Lung (tissue), 12 donors: ENCODE results near the gene TPRN. TPM values are rescaled to one million over a fixed set of nuclear protein-coding genes. Genes with fewer than 3 reads are reported as not detected.

Source experiments
- ATAC-seq: fragments of 200-7000 bp; cut with Tn5 transposase; one replicate; pipeline ENCODE4 v1.9.1; 2020; ENCODE audit warnings: moderate number of reproducible peaks; ENCODE audit not compliant: insufficient read depth, low FRiP score
- DNase-seq, 3 donors: peaks; one replicate each; pipeline ENCODE4 v3.0.0-alpha.2; 2013 to 2017
- H3K27ac ChIP-seq, 2 donors: one replicate each; pipeline ENCODE4 v1.5.1; 2013; ENCODE audit warnings: mild to moderate bottlenecking in 2 of 2, moderate library complexity in 2 of 2, control low read depth in 1 of 2, inconsistent platforms in 1 of 2, low read depth in 1 of 2, low read length in 1 of 2
- H3K27me3 ChIP-seq, 3 donors: one replicate each; pipeline ENCODE4 v1.5.1; 2013; ENCODE audit warnings: low read length in 2 of 3; ENCODE audit not compliant: control insufficient read depth in 3 of 3, insufficient read depth in 3 of 3
- H3K36me3 ChIP-seq, 4 donors: one replicate each; pipeline ENCODE4 v1.5.1; 2013; ENCODE audit warnings: low read length in 4 of 4, mild to moderate bottlenecking in 1 of 4, moderate library complexity in 1 of 4; ENCODE audit not compliant: control insufficient read depth in 4 of 4, insufficient read depth in 4 of 4
- H3K4me1 ChIP-seq, 5 donors: one replicate each; pipeline ENCODE4 v1.5.1; 2013; ENCODE audit warnings: low read length in 5 of 5, mild to moderate bottlenecking in 2 of 5, moderate library complexity in 1 of 5; ENCODE audit not compliant: control insufficient read depth in 5 of 5, insufficient read depth in 5 of 5
- H3K4me3 ChIP-seq: one replicate; pipeline ENCODE4 v1.5.1; 2013; ENCODE audit warnings: mild to moderate bottlenecking, control low read depth, moderate library complexity
- H3K9ac ChIP-seq, 2 donors: one replicate each; pipeline ENCODE4 v1.5.1; 2013; ENCODE audit warnings: low read length in 2 of 2, control low read depth in 1 of 2; ENCODE audit not compliant: insufficient read depth in 1 of 2
- H3K9me3 ChIP-seq, 4 donors: one replicate each; pipeline ENCODE4 v1.5.1; 2013; ENCODE audit warnings: low read length in 3 of 4, mild to moderate bottlenecking in 1 of 4, moderate library complexity in 1 of 4; ENCODE audit not compliant: control insufficient read depth in 4 of 4, insufficient read depth in 3 of 4
- WGBS, 2 donors: extraction: QIAGEN DNeasy Blood & Tissue Kit; methylation state at CpG; one replicate each; pipeline ENCODE4 v1.1.7; 2013; 5-methylcytosine and 5-hydroxymethylcytosine counted together
- polyA plus RNA-seq, 2 donors: library from polyadenylated mRNA; stranded (reverse); fragments of 200-250 nt; gene quantifications; one replicate each; pipeline ENCODE4 v1.2.1, GENCODE V29; 2013
- total RNA-seq, 2 donors: library from RNA; depleted of rRNA in 1 of 2; stranded (reverse); fragments of >200 nt in 1 of 2; gene quantifications; one replicate each; pipeline ENCODE4 v1.2.1, GENCODE V29; 2014 to 2021
- TF ChIP-seq, protein P1 (sequence below): IDR thresholded peaks from 2 replicates; pipeline ENCODE4 v1.5.1; 2012; ENCODE audit warnings: mild to moderate bottlenecking; ENCODE audit errors: control extremely low read depth, extremely low read depth
- donor health status: control.
- donor health status: control.
- donor health status: Bipolar disorder and iron deficiency.
- donor health status: healthy.
- donor health status: DM: yes; HTN: yes; CAD: no.

TPRN gene
- total and polyA plus RNA-seq, 4 donors: 8.9 to 30.6 (median 15.5) TPM

DNA sequence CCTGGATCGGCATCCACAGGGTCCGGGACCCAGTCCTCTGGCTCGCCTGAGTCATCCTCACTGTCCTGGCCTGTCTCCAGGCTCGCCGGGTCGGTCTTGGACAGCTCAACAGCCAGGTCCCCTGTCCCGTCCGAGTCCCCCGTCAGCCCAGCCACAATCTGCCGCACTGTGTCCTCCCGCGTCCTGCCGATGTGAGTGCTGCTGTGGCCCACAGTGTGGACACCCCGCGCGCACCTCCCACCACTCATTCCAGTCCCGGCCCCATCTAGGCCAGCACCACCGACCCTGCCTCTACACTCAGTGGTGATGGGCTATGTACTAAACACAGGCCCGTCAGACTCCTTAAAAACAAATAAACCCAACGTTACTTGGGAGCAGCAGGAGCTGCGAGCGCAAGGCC, 18.9 kb downstream of the TPRN start:
- 96 to 97% methylated on average over 19 to 22 of the region's 22 CpGs for WGBS, 2 donors
- peaks cover 0 to 12% (median 2%) of the 10 kb centered on the region in 5 donors for H3K4me1 ChIP-seq
- H3K4me3 ChIP-seq: no peak overlapping the region
- no peak overlapping the region for H3K27ac ChIP-seq
- no peak for ATAC-seq
- H3K36me3 ChIP-seq: peaks cover 8 to 89% (median 32%) of the 10 kb centered on the region in 4 donors
- H3K9me3 ChIP-seq: peaks cover 0 to 2% (median 0%) of the 10 kb centered on the region in 4 donors
- H3K9ac ChIP-seq: no peak overlapping the region
- DNase-seq: no peak
- H3K27me3 ChIP-seq: no peaks in the 10 kb centered on the region
- TF ChIP-seq, protein P1, sequence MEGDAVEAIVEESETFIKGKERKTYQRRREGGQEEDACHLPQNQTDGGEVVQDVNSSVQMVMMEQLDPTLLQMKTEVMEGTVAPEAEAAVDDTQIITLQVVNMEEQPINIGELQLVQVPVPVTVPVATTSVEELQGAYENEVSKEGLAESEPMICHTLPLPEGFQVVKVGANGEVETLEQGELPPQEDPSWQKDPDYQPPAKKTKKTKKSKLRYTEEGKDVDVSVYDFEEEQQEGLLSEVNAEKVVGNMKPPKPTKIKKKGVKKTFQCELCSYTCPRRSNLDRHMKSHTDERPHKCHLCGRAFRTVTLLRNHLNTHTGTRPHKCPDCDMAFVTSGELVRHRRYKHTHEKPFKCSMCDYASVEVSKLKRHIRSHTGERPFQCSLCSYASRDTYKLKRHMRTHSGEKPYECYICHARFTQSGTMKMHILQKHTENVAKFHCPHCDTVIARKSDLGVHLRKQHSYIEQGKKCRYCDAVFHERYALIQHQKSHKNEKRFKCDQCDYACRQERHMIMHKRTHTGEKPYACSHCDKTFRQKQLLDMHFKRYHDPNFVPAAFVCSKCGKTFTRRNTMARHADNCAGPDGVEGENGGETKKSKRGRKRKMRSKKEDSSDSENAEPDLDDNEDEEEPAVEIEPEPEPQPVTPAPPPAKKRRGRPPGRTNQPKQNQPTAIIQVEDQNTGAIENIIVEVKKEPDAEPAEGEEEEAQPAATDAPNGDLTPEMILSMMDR: no peak

GRCh38 chr9:137180491-137180890, 20.1 kb downstream of the TPRN start:
- TF ChIP-seq, protein P1: no peak
- no peaks in the 10 kb centered on the region for H3K27me3 ChIP-seq
- H3K4me1 ChIP-seq: peaks cover 0 to 1% (median 0%) of the 10 kb centered on the region in 5 donors
- no peak for DNase-seq
- WGBS, 2 donors: 95 to 97% methylated on average over 20 of the region's 20 CpGs
- no peak overlapping the region for H3K9ac ChIP-seq
- H3K4me3 ChIP-seq: no peak overlapping the region
- peaks cover 8 to 79% (median 29%) of the 10 kb centered on the region in 4 donors for H3K36me3 ChIP-seq
- peaks cover 0 to 2% (median 0%) of the 10 kb centered on the region in 4 donors for H3K9me3 ChIP-seq
- ATAC-seq: no peak
- no peak overlapping the region for H3K27ac ChIP-seq

GRCh38 chr9:137179761-137180160, 20.8 kb downstream of the TPRN start:
- WGBS, 2 donors: 96 to 97% methylated on average over 15 to 17 of the region's 17 CpGs
- peaks cover 0 to 2% (median 0%) of the 10 kb centered on the region in 4 donors for H3K9me3 ChIP-seq
- H3K4me3 ChIP-seq: no peak overlapping the region
- H3K27me3 ChIP-seq: no peaks in the 10 kb centered on the region
- DNase-seq: no peak
- TF ChIP-seq, protein P1: no peak
- no peak overlapping the region for H3K9ac ChIP-seq
- peaks cover 0 to 5% (median 0%) of the 10 kb centered on the region in 5 donors for H3K4me1 ChIP-seq
- no peak overlapping the region for H3K27ac ChIP-seq
- peaks cover 8 to 72% (median 27%) of the 10 kb centered on the region in 4 donors for H3K36me3 ChIP-seq
- ATAC-seq: no peak
